GM12801 (cell line): ENCODE results near the gene SLC25A45.

Experiments used
- CTCF ChIP-seq: IDR thresholded peaks from one replicate; pipeline ENCODE4 v1.5.1; 2011; ENCODE audit warnings: control low read depth; ENCODE audit not compliant: insufficient read length; ENCODE audit errors: extremely low read depth

The SLC25A45 gene

GRCh38 chr11:65383778-65384177, 1.3 kb upstream of the SLC25A45 start:
- no peak for TF ChIP-seq CTCF

- no peak for TF ChIP-seq CTCF
Measured at GRCh38 chr11:65382804-65383368, 440 bp upstream of the SLC25A45 start.

GRCh38 chr11:65381716-65382032, 772 bp downstream of the SLC25A45 start:
- TF ChIP-seq CTCF, result no peak

GRCh38 chr11:65380460-65381119, 1.9 kb downstream of the SLC25A45 start:
- no peak for TF ChIP-seq CTCF

- no peak for TF ChIP-seq CTCF
Measured at GRCh38 chr11:65379698-65380459, 2.6 kb downstream of the SLC25A45 start.

- no peak for TF ChIP-seq CTCF
Measured at GRCh38 chr11:65378928-65379638, 3.4 kb downstream of the SLC25A45 start.

- TF ChIP-seq CTCF, result no peak
Measured at GRCh38 chr11:65378208-65378927, 4.1 kb downstream of the SLC25A45 start.
